GM04504 (cell line): Measurements from ENCODE around the gene PLCL1.
A peak's percentile ranks its signal among the peaks of the same experiment; 100 is the strongest.

ENCODE experiments used
- DNase-seq: peaks from one replicate; pipeline ENCODE4 v3.0.0-alpha.2; 2012; ENCODE audit warnings: low read depth

Gene PLCL1

DNA sequence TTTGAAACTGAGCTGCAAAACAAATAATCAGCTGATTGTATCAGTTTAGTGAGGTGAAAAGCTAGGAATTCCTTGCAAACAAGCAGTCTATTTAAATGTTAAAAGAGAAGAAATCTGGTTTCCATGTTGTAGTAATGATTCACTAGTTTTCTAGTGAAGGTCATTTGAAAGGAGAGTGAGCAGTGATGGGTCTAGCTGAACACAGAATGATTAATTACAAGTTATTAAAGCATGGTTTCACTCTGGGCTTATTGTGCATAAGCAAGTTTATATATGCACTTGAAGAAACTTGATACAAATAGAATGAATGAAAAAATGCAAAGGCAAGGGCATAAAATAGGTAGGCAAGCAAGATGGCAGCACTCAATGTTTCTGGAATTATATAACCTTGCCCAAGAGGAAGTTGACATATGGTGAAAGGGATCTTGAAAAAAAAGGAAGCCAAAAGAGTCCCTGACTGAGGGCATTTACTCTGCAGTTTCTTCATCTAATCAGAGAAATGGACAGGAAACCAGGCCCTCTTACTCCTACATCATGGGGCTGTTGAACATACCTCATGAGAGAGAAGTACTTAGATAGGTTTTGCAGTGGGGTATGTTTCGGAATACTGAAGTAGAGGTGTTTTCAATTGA is 53.2 kb downstream of the PLCL1 start:
- DNase-seq, result no peak

DNA sequence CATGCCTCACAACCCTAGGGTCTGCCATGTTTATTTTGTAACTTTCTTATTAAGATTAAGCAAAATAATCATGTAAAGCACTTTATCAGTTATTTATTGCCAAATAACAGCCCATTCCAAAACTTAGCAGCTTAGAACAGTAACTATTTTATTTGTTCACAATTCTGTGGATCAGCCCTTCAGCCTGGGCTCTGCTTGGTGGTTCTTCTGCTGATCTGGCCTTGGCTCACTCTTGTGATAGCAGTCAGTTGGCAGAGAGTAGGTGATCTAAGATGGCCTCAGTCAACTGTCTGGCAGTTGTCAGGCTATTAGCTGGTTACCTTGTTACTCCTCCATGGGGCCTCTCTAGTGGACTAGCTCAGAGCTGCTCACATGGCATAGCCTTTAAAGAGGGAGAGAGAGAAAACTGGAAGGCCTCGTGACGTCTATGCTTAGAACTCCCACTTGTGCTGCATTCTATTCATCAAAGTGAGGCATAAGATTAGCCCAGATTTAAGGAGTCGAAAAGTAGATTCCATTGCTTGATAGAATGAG is 54.3 kb downstream of the PLCL1 start:
- DNase-seq, result no peak

DNA sequence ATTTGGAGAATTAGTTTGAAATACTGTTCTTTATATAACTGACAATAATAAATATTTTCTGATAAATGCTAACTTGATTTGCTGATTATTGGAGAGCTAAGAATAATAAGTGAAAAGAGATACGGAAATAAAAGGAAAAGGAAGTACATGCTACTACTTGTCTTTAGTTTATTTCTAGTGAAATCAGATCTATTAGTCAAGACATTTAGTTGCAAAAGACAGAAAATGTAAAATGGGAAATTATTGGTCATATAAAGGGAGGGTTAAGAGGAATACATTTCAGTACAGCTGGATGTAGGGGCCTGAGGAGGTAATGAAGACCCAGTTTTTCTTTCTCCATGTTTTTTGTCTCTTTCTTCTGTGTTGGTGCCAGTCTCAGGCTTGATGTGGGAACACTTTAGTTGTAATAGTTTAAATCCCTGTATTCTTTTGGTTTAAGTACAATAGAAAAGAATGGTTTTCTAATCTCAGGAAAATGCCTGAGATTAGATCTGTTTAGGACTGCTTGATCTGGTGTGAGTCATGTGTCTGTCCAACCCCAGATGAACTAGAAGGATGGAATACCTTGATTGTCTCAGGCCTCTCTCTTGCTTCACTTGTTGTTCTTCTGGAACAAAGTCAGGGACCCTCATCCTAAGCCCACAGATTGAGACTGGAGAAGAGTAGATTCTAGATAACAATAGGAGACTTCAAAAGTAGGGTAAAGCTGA is 58.0 kb downstream of the PLCL1 start:
- no peak for DNase-seq

DNA sequence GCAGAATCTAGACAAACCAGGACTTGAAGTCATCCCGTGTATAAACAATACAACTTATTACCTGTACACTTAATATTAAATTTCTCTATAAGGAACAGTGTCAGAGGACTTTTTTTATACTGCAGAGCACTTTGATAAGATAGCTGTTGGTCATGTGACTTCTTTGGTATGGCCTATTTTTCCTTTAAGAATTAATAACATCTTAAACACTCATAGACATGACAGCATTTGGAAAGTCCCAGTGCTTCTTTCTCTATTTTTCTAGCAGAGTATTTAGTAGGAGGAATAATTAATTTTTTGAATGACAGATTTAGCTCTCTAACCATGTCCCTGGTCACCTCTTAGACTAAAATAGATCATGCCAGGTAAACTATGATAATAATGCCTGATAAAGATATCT is 59.4 kb downstream of the PLCL1 start:
- DNase-seq, result no peak

DNA sequence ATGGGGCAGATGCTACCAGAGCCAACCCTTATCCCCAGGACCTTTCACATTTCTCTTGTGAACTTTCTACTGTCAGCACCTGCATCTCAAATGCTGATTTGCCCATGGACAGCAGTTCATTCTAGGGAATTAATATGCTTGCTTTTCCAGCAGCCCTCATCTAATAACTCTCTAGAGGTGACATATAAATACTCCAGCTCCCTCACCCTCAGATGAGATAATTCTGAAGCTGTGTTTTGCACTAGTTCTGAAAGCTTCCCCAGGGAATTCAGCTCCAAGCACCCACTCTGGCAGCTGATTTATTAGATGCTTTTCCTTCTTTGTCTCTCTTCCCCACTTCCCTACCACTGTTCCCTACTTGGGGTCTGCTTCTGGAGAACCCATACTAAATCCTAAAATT is 62.1 kb downstream of the PLCL1 start:
- no peak for DNase-seq

DNA sequence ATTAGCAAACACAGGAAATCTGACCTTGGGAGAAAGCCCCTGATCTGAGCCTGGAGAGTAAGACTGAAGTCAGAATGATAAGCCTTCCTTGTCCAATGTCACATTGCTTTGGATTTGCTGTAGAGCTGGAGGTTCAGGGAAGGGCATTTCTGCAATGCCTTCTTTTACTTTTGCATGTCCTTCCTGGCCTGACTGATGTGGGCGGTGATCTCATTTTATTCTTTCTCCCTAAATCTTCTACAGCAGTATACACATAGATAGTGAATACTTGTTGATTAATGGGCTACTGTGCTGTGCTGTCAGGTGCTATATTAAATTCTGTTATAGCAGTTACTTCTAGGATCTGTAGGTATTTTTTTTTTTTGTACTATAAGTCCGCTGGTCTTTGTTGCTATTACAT is 62.6 kb downstream of the PLCL1 start:
- no peak for DNase-seq

DNA sequence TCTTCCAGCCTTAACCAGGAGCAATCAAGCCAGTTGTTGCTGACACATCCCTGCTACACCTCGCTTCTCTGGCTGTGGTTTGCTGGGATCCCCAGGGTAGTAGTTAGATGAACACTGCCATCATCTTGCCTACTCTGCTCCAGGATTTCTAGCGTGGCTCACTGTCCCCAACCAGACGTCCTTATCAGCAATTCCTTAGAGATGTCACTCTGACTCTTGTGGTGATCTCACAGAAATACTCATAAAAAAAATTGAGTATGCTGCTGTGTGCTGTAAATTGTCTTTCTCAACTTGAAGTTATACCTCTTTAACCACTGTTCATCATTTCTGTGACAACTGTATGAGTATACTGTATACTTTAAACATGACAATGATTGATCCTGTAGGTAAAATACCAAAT is 63.2 kb downstream of the PLCL1 start:
- DNase-seq, result no peak

DNA sequence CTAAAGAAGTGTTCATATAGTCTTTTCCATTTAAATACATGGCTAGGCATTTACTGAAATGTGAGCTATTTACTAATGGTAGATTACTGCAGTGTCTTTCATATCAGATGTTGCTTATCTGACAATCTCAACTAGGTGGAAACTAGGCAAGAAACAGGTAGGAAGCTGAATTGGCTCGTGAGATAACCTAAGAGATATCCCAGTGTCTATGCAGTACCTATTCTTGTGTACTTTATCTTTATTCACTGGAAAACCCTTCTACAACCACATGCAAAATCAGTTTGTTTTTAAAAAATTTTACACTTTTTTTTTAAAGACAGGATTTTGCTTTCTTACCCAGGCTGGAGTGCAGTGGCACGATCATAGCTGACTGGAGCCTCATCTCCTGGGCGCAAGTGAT is 63.8 kb downstream of the PLCL1 start:
- no peak for DNase-seq

DNA sequence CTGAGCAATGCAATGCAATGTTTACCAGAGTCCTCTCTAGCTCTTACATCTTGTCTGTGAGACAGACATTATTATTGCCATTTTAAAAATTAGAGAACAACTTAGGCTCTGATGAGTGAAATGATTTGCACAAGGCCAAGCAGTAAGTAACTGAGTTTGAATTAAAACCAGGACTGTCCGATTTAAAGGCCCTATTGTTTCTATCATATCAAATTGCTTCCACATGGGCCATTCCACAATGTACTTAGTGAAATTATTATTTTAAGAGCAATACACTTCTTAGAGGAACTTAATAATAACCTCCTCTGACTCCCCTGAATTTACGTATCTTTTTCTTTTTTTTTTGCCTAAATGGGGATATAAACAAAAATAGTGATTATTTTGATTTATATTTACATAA is 64.6 kb downstream of the PLCL1 start:
- no peak for DNase-seq

DNA sequence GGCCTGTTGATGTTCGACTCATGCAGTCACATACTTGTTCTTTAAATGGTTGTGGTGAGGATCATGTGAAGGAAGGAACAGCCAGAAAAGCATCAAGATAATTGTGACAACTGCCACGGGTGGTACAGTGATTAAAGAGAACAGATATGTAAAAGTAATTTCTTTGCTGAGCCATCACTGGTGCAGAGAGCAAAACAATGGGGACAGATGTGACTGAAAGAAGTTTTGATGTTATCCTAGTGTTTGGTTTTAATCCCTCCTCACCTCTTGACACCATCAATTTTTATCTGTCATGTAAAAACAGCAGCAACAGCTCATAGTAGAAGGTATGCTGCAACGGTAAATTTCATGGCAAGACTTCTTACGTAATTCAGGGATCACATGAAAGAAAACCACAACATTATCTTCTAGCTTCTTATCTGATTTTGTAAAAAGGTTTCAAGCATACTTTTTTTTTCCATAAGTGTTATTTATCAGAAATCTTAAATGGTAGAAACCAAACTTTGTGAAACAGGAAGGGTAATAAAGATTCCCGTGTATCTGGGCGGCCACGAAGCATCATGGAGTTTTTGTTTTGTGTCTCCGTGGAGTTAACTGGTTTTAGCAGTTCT is 65.2 kb downstream of the PLCL1 start:
- no peak for DNase-seq

DNA sequence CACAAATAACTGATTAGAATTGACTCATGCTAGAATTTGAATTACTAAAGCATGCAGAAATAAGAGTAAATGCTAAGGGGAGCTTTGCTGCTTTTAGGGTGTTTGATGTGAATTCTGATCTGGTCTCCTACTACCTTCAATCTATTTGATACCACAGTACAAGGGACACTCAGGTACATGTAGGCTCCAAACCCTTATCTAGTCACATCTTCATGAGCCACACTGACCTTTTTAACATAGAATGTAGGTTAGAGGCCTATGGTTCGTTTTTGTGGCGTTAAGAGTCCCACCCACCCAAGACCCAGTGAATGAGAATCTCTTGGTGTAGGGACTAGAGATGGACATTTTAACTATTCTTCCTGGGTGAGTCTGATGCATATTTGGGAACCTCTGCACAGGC is 65.7 kb downstream of the PLCL1 start:
- no peak for DNase-seq

DNA sequence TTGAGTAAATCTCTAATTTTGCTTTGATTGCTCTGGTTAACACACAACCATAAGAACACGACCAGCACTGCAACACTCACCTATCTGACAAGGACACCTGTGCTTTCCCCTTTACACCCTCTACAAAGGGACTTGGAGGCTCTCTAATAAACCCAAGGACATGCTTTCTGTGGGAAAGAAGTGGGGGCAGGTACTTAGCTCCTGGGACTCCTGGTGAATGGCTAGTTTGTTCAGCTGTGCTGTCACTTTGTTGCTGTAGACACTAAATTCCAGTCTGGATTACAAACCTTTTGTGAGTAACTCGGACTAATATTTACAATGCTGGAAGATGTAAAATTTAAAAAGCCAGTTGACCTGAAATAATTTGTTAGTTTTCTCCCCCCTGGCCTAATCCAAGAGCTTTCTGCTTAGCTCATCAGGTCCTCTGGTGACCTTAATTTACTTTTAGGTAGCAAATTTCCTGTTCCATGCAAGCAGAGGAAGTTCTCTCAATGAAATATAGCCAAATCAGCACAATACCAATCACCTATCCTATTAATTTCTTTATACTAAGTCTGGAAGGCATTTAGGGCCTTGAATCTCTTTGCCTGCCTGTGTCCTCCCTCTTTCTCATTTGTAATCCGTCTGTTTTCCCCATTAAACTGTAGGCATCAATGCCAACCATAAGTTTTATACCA is 67.5 kb downstream of the PLCL1 start:
- DNase-seq, result no peak

DNA sequence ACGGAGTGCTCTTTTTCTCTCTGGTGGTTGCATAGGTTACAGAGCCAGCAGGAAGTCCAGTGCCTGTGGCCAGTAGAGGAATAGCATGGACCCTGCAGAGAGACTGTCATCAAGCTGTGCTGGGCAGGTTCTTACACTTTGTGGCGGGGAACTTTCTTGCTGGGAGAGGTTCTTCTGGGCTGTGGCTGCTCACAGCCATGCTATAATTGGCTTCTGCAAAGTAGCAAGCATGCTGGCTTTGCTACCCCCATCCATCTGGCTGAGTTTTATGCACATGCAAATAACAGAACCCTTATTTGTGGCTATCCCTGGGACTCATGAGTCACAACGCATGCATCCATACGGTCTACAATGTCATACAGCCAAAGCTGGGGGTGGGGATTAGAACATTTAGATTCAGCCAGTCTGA is 68.9 kb downstream of the PLCL1 start:
- peak; percentile 56 for DNase-seq

DNA sequence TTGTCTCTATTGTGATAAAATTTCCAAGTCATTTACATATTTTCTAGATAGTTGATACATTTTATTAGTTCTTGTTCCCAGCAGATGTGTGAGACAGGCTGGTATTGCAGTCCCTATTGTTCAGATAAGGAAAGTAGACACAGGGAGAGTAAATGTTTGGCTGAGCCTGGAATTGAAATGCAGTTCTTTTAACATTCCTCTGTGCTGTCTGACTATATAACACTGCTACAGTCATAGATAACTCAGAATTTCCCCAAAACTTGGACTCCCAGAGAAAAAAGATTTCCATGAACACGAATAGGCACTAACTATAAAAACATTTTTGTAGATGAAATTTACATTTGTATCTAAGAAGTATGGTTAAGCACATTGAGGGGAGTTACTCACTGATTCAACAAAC is 71.4 kb downstream of the PLCL1 start:
- no peak for DNase-seq

DNA sequence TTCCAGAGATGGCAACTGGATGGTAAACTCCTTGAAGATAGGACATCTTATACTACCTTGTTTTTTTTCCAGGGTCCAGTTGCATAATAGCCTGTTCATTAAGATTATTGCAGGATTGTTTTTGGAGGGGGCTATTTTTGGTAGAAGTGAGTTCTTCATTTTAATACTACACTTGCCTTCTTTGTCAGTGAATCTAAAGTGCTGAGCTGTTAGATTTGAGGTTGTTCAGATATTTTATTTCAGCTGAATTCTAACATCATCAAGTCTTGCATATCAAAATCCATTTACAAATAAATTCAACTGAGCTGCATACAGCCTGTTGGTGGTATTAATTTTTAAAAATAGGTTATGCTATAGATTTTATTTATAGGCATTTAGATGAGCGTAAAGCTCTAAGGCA is 72.1 kb downstream of the PLCL1 start:
- DNase-seq, result no peak

DNA sequence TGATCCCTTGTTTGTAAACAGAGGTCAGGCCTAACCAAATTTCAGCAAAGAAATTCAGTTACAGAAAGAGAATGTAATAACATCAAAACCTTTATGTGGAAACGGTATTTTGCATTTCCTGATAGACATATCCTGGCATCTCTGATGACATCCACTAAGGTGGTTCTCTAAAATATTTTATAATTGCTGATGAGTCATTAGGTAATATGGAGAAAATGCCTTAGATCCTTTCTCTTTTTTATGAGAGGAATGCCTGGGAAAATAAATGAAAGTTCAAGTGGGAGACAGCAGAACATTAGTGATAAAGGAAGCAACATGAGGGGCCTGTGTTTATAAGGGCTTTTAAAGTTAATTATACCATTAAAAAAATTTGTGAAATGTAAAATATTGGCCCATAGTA is 72.6 kb downstream of the PLCL1 start:
- no peak for DNase-seq

DNA sequence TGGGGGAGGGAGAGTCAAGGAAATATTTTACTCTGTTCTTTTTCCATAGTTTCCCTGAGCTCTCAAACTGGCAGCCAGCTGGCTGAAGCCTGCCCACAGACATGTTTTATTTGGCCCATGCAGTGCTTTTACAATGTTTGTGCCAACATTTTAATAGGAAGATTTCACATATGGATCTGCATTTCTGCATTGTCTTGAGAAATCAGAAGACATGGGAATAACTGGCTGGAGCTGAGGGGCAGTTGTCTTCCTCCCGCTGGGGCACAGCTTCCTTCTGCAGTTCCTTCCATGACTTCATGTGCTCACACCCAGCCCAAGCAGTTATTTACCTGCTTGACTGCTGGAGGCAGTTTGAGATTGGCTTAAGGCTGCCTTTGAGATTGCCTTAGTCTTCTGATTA is 74.4 kb downstream of the PLCL1 start:
- DNase-seq, result no peak

DNA sequence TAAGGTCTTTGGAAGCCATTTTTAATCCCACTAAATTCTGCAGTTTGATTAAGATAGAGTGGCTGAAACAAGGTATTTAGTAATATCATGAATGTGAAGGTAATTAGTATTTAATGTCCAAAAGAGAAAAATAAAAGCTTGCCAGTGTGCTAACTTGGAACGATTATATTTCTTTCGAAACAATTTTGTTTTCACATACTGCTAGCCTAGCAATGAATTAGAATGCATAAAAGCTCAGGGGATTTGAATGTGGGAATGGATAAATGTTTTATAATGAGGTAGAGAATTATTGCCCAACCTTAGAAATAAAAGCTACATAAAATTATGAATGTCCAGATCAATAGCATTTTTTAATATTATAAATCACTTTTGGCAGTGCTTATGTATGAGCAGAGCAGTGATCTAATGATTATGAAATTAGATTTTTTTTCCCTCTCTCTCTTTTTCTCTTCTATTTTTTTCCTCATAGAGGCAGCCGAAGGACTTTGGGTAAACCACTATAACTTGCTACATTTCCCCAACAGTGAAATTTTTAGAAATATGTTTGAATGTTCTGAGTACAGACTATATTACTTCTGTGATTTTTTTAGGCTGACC is 75.5 kb downstream of the PLCL1 start:
- DNase-seq, result no peak

DNA sequence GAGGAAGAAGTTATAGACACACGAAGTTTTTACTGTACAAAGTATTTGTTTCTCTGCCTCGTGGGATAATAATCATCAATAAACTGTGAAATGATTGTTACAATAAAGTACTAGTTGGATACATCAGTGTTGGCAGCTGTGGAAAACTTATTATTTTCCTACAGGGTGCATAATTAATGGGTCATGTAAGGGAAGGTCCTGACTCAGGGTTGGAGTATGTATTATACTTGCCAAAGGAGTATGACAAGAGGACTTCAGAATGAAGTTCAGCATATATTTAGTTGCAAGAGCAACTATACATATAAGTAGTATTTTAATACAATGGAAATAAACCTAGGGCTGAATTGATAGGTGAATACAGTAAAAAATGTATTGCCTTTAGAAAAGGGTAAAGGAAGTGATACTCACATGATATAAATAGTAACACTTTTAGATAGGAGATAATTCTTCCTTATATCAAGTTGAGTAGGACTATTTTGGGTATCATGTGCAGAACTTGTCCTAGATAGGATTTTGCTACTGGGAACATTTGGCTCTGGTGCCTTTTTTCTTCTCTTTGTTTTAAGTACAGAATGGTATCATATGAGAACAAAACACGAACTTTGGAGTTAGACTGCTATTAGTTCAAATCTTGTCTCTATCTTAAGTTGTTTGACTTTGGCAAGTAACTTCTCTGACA is 79.1 kb downstream of the PLCL1 start:
- DNase-seq, result peak; percentile 38

DNA sequence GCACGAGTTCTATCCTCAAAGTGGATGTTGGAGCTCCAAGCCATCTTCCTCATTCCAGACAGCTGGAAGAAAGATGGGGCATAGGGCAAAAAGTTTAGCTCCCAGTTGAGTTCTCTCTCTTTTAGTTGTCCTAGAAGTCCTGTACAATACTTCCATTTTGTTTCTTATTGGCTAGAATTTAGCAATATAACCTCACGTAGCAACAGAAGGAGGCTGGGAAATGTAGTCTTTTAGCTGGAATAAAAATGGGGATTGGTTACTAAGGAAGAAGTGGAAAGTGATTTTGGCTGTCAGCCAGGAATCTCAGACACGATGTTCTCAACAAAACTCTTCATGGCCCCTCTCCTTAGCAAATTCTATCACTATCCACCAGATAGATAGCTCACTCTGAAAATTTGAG is 79.9 kb downstream of the PLCL1 start:
- DNase-seq, result no peak

DNA sequence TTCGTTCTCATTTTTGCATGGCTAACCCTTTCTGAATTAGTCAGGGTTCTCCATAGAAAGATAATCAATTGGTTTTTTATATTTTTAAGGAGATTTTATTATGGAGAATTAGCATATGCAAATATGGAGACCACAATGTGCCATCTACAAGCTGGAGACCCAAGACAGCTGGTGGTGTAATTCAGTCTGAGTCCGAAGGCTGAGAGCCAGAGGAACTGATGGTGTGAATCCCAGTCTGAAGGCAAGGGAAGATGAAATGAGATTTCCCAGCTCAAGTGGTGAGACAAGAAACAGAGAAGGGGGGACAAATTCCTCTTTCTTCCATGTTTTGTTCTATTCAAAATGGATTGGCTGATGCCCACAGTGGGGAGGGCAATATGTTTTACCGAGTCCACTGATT is 80.7 kb downstream of the PLCL1 start:
- DNase-seq, result no peak

DNA sequence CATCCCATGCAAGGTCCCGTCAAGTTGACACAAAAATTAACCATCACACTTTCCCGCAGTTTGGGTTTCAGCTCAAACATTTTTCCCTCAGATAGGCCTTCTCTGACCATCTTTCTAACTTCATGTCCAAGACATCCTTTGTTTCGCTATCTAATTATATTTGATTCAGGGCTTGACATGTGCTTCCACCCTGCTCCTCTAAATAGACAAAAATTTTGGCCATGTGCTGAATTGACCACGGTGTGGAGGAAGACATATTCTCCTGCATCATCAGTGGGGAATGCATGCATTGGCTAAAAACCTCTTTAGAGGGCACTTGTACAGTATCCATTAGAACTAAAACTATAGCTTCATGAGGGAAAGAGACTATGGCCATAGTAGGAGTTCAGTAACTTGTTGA is 81.2 kb downstream of the PLCL1 start:
- DNase-seq, result no peak
